Neuronal stem cell (in vitro differentiated cells): ENCODE results near the gene SERBP1.

Experiments used
- DNase-seq: peaks from one replicate; pipeline ENCODE4 v3.0.0-alpha.2; 2013; ENCODE audit warnings: low spot score
- H2AFZ ChIP-seq: one replicate; pipeline ENCODE4 v1.6.1; 2013; ENCODE audit warnings: mild to moderate bottlenecking, low read length, inconsistent platforms
- H2AK5ac ChIP-seq: 2 replicates; pipeline ENCODE4 v1.6.1; 2013; ENCODE audit warnings: low read depth, mild to moderate bottlenecking, inconsistent platforms, low read length, moderate library complexity, mixed read lengths
- H2BK120ac ChIP-seq: 2 replicates; pipeline ENCODE4 v1.6.1; 2013; ENCODE audit warnings: low read depth, mild to moderate bottlenecking, inconsistent platforms, low read length, moderate library complexity, mixed read lengths
- H2BK12ac ChIP-seq: one replicate; pipeline ENCODE4 v1.6.1; 2013; ENCODE audit warnings: low read length, inconsistent platforms
- H2BK15ac ChIP-seq: 2 replicates; pipeline ENCODE4 v1.6.1; 2013; ENCODE audit warnings: mild to moderate bottlenecking, low read length, inconsistent platforms, mixed read lengths
- H2BK5ac ChIP-seq: one replicate; pipeline ENCODE4 v1.6.1; 2013; ENCODE audit warnings: inconsistent platforms, mild to moderate bottlenecking, low read length, moderate library complexity
- H3K14ac ChIP-seq: one replicate; pipeline ENCODE4 v1.6.1; 2013; ENCODE audit warnings: low read length, inconsistent platforms
- H3K18ac ChIP-seq: 2 replicates; pipeline ENCODE4 v1.6.1; 2013; ENCODE audit warnings: low read length, inconsistent platforms
- H3K23ac ChIP-seq: 2 replicates; pipeline ENCODE4 v1.6.1; 2013; ENCODE audit warnings: low read depth, mild to moderate bottlenecking, mixed read lengths, low read length, inconsistent platforms; ENCODE audit not compliant: poor library complexity
- H3K27ac ChIP-seq: replicated peaks from 3 replicates; pipeline ENCODE4 v1.5.1; 2013; ENCODE audit warnings: low read length, inconsistent platforms
- H3K27me3 ChIP-seq, 3 experiments: 2 replicates each; pipeline ENCODE4 v1.6.1; 2013; ENCODE audit warnings: low read length in 3 of 3, mild to moderate bottlenecking in 2 of 3, inconsistent platforms in 1 of 3, low read depth in 1 of 3, mixed read lengths in 1 of 3, moderate library complexity in 1 of 3; ENCODE audit not compliant: control insufficient read depth in 3 of 3, insufficient read depth in 3 of 3
- H3K36me3 ChIP-seq, 2 donors: replicated peaks in 1 of 2; 2 replicates each; pipeline ENCODE4 v1.6.1; 2013; ENCODE audit warnings: low read length in 2 of 2; ENCODE audit not compliant: control insufficient read depth in 2 of 2, insufficient read depth in 2 of 2
- H3K4ac ChIP-seq: 2 replicates; pipeline ENCODE4 v1.6.1; 2013; ENCODE audit warnings: inconsistent platforms, mild to moderate bottlenecking, low read length, moderate library complexity
- H3K4me1 ChIP-seq, 2 donors: 1 replicate in 1 of 2; 2 replicates in 1 of 2; pipeline ENCODE4 v1.6.1; 2013; ENCODE audit warnings: low read length in 2 of 2, low read depth in 1 of 2; ENCODE audit not compliant: control insufficient read depth in 2 of 2, insufficient read depth in 1 of 2
- H3K4me2 ChIP-seq: one replicate; pipeline ENCODE4 v1.6.1; 2013; ENCODE audit warnings: mild to moderate bottlenecking, low read length, inconsistent platforms; ENCODE audit not compliant: insufficient read depth, poor library complexity, severe bottlenecking
- H3K4me3 ChIP-seq, 2 donors: 2 replicates each; pipeline ENCODE4 v1.5.1; 2013; ENCODE audit warnings: low read length in 2 of 2, mild to moderate bottlenecking in 2 of 2, inconsistent platforms in 1 of 2, moderate library complexity in 1 of 2
- H3K79me1 ChIP-seq: one replicate; pipeline ENCODE4 v1.6.1; 2013; ENCODE audit warnings: low read depth, mild to moderate bottlenecking, inconsistent platforms, low read length, moderate library complexity
- H3K9ac ChIP-seq: one replicate; pipeline ENCODE4 v1.6.1; 2013; ENCODE audit warnings: mild to moderate bottlenecking, low read depth, low read length, inconsistent platforms; ENCODE audit not compliant: poor library complexity
- H3K9me3 ChIP-seq, 2 donors: replicated peaks in 1 of 2; 2 replicates each; pipeline versions ENCODE3 to v1.6.1; 2013; ENCODE audit warnings: low read length in 2 of 2, mild to moderate bottlenecking in 2 of 2, inconsistent platforms in 1 of 2, low read depth in 1 of 2, mixed read lengths in 1 of 2, moderate library complexity in 1 of 2; ENCODE audit not compliant: control insufficient read depth in 2 of 2, insufficient read depth in 1 of 2
- H4K8ac ChIP-seq: one replicate; pipeline ENCODE4 v1.6.1; 2013; ENCODE audit warnings: low read depth, mild to moderate bottlenecking, inconsistent platforms, low read length, moderate library complexity
- H4K91ac ChIP-seq: one replicate; pipeline ENCODE4 v1.6.1; 2013; ENCODE audit warnings: low read length, low read depth, mild to moderate bottlenecking, inconsistent platforms; ENCODE audit not compliant: poor library complexity
- WGBS, 2 donors: extraction: QIAGEN DNeasy Blood & Tissue Kit; methylation state at CpG; one replicate each; pipeline ENCODE4 v1.1.7; 2013; ENCODE audit warnings: missing lambda C conversion rate in 2 of 2, mixed read lengths in 1 of 2; ENCODE audit not compliant: insufficient read length in 2 of 2, insufficient replicate concordance in 1 of 2; ENCODE audit errors: extremely low coverage in 2 of 2; 5-methylcytosine and 5-hydroxymethylcytosine counted together

The SERBP1 gene

DNA sequence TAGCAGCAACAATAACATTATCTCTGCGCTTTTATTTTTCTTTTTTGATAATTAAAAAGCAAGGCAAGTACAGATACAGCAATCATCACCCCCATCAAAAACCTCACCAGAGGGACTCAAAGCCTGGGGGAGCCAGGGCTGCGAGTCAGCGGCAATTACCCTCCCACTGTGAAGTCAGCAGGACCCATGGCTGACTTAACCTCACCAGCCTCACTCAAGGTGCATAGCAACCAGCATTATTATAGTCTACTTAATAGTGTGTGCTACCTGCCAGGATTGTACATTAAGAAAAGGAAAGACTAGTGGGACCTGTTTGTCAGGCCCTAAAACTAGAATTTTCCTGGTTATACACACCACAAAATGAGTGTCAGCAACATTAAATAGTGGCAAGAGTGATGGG is 28.9 kb upstream of the SERBP1 start:
- no peak overlapping the region for H3K27ac ChIP-seq
- no peak overlapping the region for H3K4me2 ChIP-seq
- no CpG with 5 or more reads among the region's 3 CpGs for WGBS, 2 donors
- no peaks in the 10 kb centered on the region for H3K79me1 ChIP-seq
- peaks cover 3 to 10% of the 10 kb centered on the region in 2 donors for H3K4me1 ChIP-seq
- no peak overlapping the region for H2BK120ac ChIP-seq
- H2BK5ac ChIP-seq, result no peak overlapping the region
- no peak overlapping the region for H2BK12ac ChIP-seq
- no peak overlapping the region for H2BK15ac ChIP-seq
- H3K9ac ChIP-seq, result no peak overlapping the region
- H3K27me3 ChIP-seq, result peaks cover 0 to 56% (median 0%) of the 10 kb centered on the region in 3 experiments
- no peak overlapping the region for H2AFZ ChIP-seq
- H3K36me3 ChIP-seq, result no peaks in the 10 kb centered on the region
- H4K8ac ChIP-seq, result no peak overlapping the region
- no peak overlapping the region for H2AK5ac ChIP-seq
- no peak overlapping the region for H3K4ac ChIP-seq
- no peak overlapping the region for H3K18ac ChIP-seq
- no peak overlapping the region for H3K4me3 ChIP-seq
- H3K9me3 ChIP-seq, result no peaks in the 10 kb centered on the region
- no peak overlapping the region for H3K14ac ChIP-seq
- DNase-seq, result no peak
- no peak overlapping the region for H3K23ac ChIP-seq
- H4K91ac ChIP-seq, result no peak overlapping the region

DNA sequence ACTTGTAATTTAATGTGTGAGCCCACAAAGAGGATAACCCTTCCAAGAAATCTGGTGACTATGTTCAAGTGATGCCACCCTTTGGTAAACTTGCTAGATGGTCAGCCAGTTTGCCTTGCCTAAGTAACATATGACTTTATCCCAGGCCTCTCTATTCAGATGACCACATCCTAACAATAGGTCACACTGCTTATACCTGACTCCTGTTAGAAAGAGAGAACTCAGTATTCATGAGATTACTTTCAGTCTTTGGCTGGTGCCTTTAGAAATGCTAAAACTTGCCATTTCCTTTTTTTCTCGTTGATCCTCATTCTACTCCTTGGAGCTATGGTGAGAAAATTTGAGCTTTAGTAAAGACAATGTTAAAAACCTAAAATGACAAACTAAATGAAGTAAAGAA is 28.5 kb upstream of the SERBP1 start:
- H3K79me1 ChIP-seq, result no peaks in the 10 kb centered on the region

GRCh38 chr1:67457247-67457646 is 27.0 kb upstream of the SERBP1 start:
- WGBS, 2 donors, result no CpG with 5 or more reads among the region's 1 CpG
- Histone ChIP-seq H3K4me2 (no peak overlapping the region), H3K18ac (no peak overlapping the region), H4K8ac (no peak overlapping the region), H3K36me3 (no peaks in the 10 kb centered on the region), H4K91ac (no peak overlapping the region), H2BK120ac (no peak overlapping the region), H2BK15ac (no peak overlapping the region), H3K14ac (no peak overlapping the region), H3K9me3 (no peaks in the 10 kb centered on the region), H3K9ac (no peak overlapping the region), H3K79me1 (no peaks in the 10 kb centered on the region), H3K4me1 (peaks cover 0 to 2% of the 10 kb centered on the region in 2 donors), H2BK5ac (no peak overlapping the region), H3K27me3 (peaks cover 0 to 58% (median 0%) of the 10 kb centered on the region in 3 experiments), H2AFZ (no peak overlapping the region), H2AK5ac (no peak overlapping the region), H3K23ac (no peak overlapping the region), H3K27ac (no peak overlapping the region), H3K4me3 (no peak overlapping the region), H2BK12ac (no peak overlapping the region), H3K4ac (no peak overlapping the region)
- DNase-seq, result no peak

More for the DNA sequence above, 28.5 kb upstream of the SERBP1 start:
- H3K27me3 ChIP-seq, result peaks cover 0 to 55% (median 0%) of the 10 kb centered on the region in 3 experiments
- no peak overlapping the region for H2BK12ac ChIP-seq
- H2BK15ac ChIP-seq, result no peak overlapping the region
- H3K4me3 ChIP-seq, result no peak overlapping the region
- no peak overlapping the region for H3K9ac ChIP-seq
- WGBS, 2 donors, result no CpG with 5 or more reads among the region's 1 CpG
- no peak overlapping the region for H4K91ac ChIP-seq
- H4K8ac ChIP-seq, result no peak overlapping the region
- no peak overlapping the region for H3K14ac ChIP-seq
- no peaks in the 10 kb centered on the region for H3K36me3 ChIP-seq
- H3K27ac ChIP-seq, result no peak overlapping the region
- H3K4ac ChIP-seq, result no peak overlapping the region
- no peak overlapping the region for H2AFZ ChIP-seq
- H2AK5ac ChIP-seq, result no peak overlapping the region
- H3K9me3 ChIP-seq, result no peaks in the 10 kb centered on the region
- no peak overlapping the region for H3K23ac ChIP-seq
- H3K4me2 ChIP-seq, result no peak overlapping the region
- peaks cover under 1 to 6% of the 10 kb centered on the region in 2 donors for H3K4me1 ChIP-seq
- H3K18ac ChIP-seq, result no peak overlapping the region
- no peak overlapping the region for H2BK5ac ChIP-seq
- DNase-seq, result no peak
- H2BK120ac ChIP-seq, result no peak overlapping the region

GRCh38 chr1:67451815-67452214 is 21.6 kb upstream of the SERBP1 start:
- Histone ChIP-seq H3K4me2 (no peak overlapping the region), H2AFZ (no peak overlapping the region), H3K36me3 (no peaks in the 10 kb centered on the region), H3K4me3 (no peak overlapping the region), H3K9me3 (no peaks in the 10 kb centered on the region), H2BK5ac (no peak overlapping the region), H4K91ac (no peak overlapping the region), H3K27ac (no peak overlapping the region), H2AK5ac (no peak overlapping the region), H2BK12ac (no peak overlapping the region), H3K9ac (no peak overlapping the region), H3K18ac (no peak overlapping the region), H3K79me1 (no peaks in the 10 kb centered on the region), H2BK120ac (no peak overlapping the region), H3K4ac (no peak overlapping the region), H3K27me3 (peaks cover 0 to 20% (median 0%) of the 10 kb centered on the region in 3 experiments), H3K23ac (no peak overlapping the region), H2BK15ac (no peak overlapping the region), H4K8ac (no peak overlapping the region), H3K14ac (no peak overlapping the region), H3K4me1 (no peaks in the 10 kb centered on the region)
- WGBS, 2 donors, result no CpG with 5 or more reads among the region's 2 CpGs
- no peak for DNase-seq
